Neural cell (in vitro differentiated cells): ENCODE data around the gene SEC22B.
"Not testable (repeated sequence)": the region's sequence is repeated elsewhere in the genome, so short reads cannot be mapped to it uniquely, and the experiment has no call there.

ENCODE experiments used
- CTCF ChIP-seq: fragments of 450-650 bp; IDR thresholded peaks from 2 replicates; pipeline ENCODE4 v1.5.1; 2014; ENCODE audit warnings: antibody characterized with exemption, mild to moderate bottlenecking, moderate library complexity; ENCODE audit not compliant: poor library complexity, severe bottlenecking
- EP300 ChIP-seq: fragments of 450-650 bp; conservative IDR thresholded peaks from 2 replicates; pipeline ENCODE4 v1.6.1; 2014; ENCODE audit warnings: antibody characterized with exemption, mild to moderate bottlenecking, moderate library complexity; ENCODE audit not compliant: poor library complexity, severe bottlenecking
- EZH2 ChIP-seq: fragments of 200-600, 300-800 bp; shearing (Covaris generic), sonication (generic); IDR thresholded peaks from 2 replicates; pipeline ENCODE4 v1.6.1; 2014; ENCODE audit warnings: antibody characterized with exemption, low read length, borderline replicate concordance, mild to moderate bottlenecking; ENCODE audit not compliant: insufficient read depth, poor library complexity, severe bottlenecking
- MXI1 ChIP-seq: fragments of 450-650 bp; conservative IDR thresholded peaks from 2 replicates; pipeline ENCODE4 v1.6.1; 2014; ENCODE audit warnings: antibody characterized with exemption, mild to moderate bottlenecking; ENCODE audit not compliant: poor library complexity, severe bottlenecking
- RAD21 ChIP-seq: fragments of 450-650 bp; conservative IDR thresholded peaks from 2 replicates; pipeline ENCODE4 v1.6.1; 2014; ENCODE audit warnings: antibody characterized with exemption, mild to moderate bottlenecking, moderate library complexity

- not testable (repeated sequence) for TF ChIP-seq MXI1, CTCF, EP300, RAD21, EZH2
Measured at GRCh38 chr1:120127921-120128320, 48.4 kb downstream of the SEC22B start.
